Loucy (cell line): ENCODE measurements around the gene TNNI3.
"Not testable (repeated sequence)": the region's sequence is repeated elsewhere in the genome, so short reads cannot be mapped to it uniquely, and the experiment has no call there.

Experiments
- H2AFZ ChIP-seq: fragments of 200-600 bp; sonication (generic); 2 replicates; pipeline ENCODE4 v1.6.0; 2016; ENCODE audit warnings: antibody characterized with exemption, mild to moderate bottlenecking, low read length, moderate library complexity
- H3F3A ChIP-seq: fragments of 200-600 bp; 2 replicates; pipeline ENCODE4 v1.6.0; 2016; ENCODE audit warnings: antibody characterized with exemption, low read depth, mild to moderate bottlenecking
- H3K27me3 ChIP-seq: fragments of 200-600 bp; sonication (generic); 2 replicates; pipeline ENCODE4 v1.6.1; 2014; ENCODE audit warnings: low read length, mild to moderate bottlenecking; ENCODE audit not compliant: insufficient read depth, poor library complexity, severe bottlenecking
- H3K36me3 ChIP-seq: fragments of 200-600 bp; sonication (generic); 2 replicates; pipeline ENCODE4 v1.6.1; 2016; ENCODE audit warnings: low read length; ENCODE audit not compliant: insufficient read depth
- H3K4me1 ChIP-seq: fragments of 200-600 bp; sonication (generic); 2 replicates; pipeline ENCODE4 v1.5.1; 2014; ENCODE audit warnings: low read length, mild to moderate bottlenecking; ENCODE audit not compliant: insufficient read depth, poor library complexity, severe bottlenecking
- H3K4me2 ChIP-seq: fragments of 200-600 bp; sonication (generic); 2 replicates; pipeline ENCODE4 v1.6.0; 2014; ENCODE audit warnings: antibody characterized with exemption, low read length, low read depth, mild to moderate bottlenecking; ENCODE audit not compliant: poor library complexity, severe bottlenecking
- H3K4me3 ChIP-seq: fragments of 200-600 bp; sonication (generic); 2 replicates; pipeline ENCODE4 v1.5.1; 2014; ENCODE audit warnings: low read length, mild to moderate bottlenecking, mixed read lengths; ENCODE audit not compliant: poor library complexity, severe bottlenecking
- H3K79me2 ChIP-seq: fragments of 200-600 bp; sonication (generic); 2 replicates; pipeline ENCODE4 v1.6.1; 2014; ENCODE audit warnings: low read length; ENCODE audit not compliant: insufficient read depth
- H3K9ac ChIP-seq: fragments of 200-600 bp; sonication (generic); 2 replicates; pipeline ENCODE4 v1.6.0; 2014; ENCODE audit warnings: mild to moderate bottlenecking, low read depth, low read length, moderate library complexity; ENCODE audit not compliant: poor library complexity, severe bottlenecking
- H3K9me2 ChIP-seq: fragments of 200-600 bp; sonication (generic); replicated peaks from 2 replicates; pipeline ENCODE4 v1.6.1; 2016; ENCODE audit warnings: low read depth, low read length, mixed read lengths
- H3K9me3 ChIP-seq: fragments of 200-600 bp; sonication (generic); 2 replicates; pipeline ENCODE4 v1.6.1; 2014; ENCODE audit warnings: mild to moderate bottlenecking, antibody characterized with exemption, low read length, low read depth; ENCODE audit not compliant: insufficient read depth
- H4K20me1 ChIP-seq: fragments of 200-600 bp; sonication (generic); 2 replicates; pipeline ENCODE4 v1.6.0; 2014; ENCODE audit warnings: antibody characterized with exemption, low read length, mild to moderate bottlenecking; ENCODE audit not compliant: insufficient read depth, poor library complexity, severe bottlenecking
- EZH2phosphoT487 ChIP-seq: fragments of 200-600 bp; IDR thresholded peaks from 2 replicates; pipeline ENCODE4 v1.6.1; 2018; ENCODE audit warnings: antibody characterized with exemption, mild to moderate bottlenecking, moderate library complexity, borderline replicate concordance
- TF ChIP-seq, protein P1 (sequence below): fragments of 200-600 bp; sonication (generic); conservative IDR thresholded peaks from 2 replicates; pipeline ENCODE4 v1.5.1; 2014; ENCODE audit warnings: mild to moderate bottlenecking, antibody characterized with exemption, low read length

The TNNI3 gene

DNA sequence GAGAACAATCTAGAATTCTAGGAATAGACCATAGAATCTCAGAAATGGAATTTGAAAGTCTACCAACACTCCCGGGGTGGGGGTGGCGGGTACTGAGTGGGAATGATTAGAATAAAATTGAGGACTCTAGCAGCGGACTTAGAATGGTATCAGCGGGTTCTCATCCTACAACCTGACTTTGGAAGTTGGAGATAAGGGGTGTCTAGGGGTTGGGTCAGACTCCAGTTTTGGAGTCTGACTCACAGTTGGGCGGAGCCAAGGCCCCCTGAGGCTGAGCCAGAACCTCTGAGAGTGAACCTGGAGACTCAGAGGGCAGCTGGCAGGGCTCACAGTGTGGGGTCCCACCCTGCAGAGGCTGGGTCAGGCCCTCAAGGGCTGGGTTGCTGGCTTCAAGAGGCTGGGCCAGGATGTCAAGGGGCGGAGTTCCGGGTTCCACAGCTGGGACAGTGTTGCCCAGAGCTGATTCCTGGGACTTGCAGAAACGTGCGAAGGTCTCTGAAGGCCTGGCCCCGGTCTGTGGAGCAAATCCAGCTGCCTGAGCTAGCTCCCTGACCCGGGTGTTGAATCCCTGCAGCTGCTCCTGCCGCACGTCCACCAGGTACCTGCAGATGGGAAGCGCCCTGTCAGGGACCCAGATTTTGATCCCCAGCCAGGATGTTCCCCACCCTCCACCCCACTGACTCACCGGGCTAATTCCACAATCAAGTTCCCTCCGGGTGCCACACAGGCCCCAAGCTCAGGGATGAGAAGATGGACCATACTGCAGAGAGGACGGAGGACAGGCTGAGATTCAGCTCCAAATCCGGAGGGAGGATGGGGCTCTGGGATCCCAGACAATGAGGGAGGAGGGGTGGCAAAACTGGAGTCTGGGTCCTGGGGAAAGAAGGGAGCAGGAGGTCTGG, 1.6 kb upstream of the TNNI3 start:
- H4K20me1 ChIP-seq, result no peaks in the 10 kb centered on the region
- no peaks in the 10 kb centered on the region for H3K27me3 ChIP-seq
- no peak overlapping the region for H3K9ac ChIP-seq
- H3K9me2 ChIP-seq, result no peaks in the 10 kb centered on the region
- H3F3A ChIP-seq, result no peaks in the 10 kb centered on the region
- no peak overlapping the region for H3K4me3 ChIP-seq
- TF ChIP-seq EZH2phosphoT487, result no peak
- TF ChIP-seq, protein P1, sequence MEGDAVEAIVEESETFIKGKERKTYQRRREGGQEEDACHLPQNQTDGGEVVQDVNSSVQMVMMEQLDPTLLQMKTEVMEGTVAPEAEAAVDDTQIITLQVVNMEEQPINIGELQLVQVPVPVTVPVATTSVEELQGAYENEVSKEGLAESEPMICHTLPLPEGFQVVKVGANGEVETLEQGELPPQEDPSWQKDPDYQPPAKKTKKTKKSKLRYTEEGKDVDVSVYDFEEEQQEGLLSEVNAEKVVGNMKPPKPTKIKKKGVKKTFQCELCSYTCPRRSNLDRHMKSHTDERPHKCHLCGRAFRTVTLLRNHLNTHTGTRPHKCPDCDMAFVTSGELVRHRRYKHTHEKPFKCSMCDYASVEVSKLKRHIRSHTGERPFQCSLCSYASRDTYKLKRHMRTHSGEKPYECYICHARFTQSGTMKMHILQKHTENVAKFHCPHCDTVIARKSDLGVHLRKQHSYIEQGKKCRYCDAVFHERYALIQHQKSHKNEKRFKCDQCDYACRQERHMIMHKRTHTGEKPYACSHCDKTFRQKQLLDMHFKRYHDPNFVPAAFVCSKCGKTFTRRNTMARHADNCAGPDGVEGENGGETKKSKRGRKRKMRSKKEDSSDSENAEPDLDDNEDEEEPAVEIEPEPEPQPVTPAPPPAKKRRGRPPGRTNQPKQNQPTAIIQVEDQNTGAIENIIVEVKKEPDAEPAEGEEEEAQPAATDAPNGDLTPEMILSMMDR, result no peak
- no peak overlapping the region for H2AFZ ChIP-seq
- H3K9me3 ChIP-seq, result no peaks in the 10 kb centered on the region
- H3K79me2 ChIP-seq, result no peaks in the 10 kb centered on the region
- H3K4me1 ChIP-seq, result peaks cover 1% of the 10 kb centered on the region
- H3K4me2 ChIP-seq, result no peak overlapping the region
- H3K36me3 ChIP-seq, result no peaks in the 10 kb centered on the region

DNA sequence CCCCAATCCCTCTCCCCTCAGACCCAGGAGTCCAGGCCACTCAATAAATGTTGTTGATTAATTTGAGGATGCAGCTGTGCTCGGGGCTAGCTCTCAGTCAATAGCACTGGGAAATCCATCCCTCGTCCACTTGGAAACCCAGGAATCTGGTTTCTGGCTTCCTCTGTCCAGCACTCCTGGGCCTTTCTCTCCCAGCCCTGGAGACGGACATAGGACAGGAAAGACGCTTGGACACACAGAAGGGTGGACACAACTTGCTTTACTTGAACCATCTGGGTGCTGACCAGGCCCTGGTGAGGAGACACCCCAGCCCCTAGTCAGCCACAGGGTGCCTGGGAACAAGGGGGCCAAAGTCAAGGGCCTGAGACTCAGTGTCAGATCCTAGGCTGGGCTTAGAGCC, 891 bp upstream of the TNNI3 start:
- TF ChIP-seq EZH2phosphoT487, result no peak
- TF ChIP-seq, protein P1, result no peak
- peaks cover 5% of the 10 kb centered on the region; the same call in 1 of the 2 replicates for H3F3A ChIP-seq
- H3K4me2 ChIP-seq, result no peak overlapping the region
- no peaks in the 10 kb centered on the region for H3K9me3 ChIP-seq
- H3K9ac ChIP-seq, result no peak overlapping the region
- H2AFZ ChIP-seq, result no peak overlapping the region
- peaks cover 8% of the 10 kb centered on the region for H3K4me1 ChIP-seq
- H4K20me1 ChIP-seq, result no peaks in the 10 kb centered on the region
- no peaks in the 10 kb centered on the region for H3K9me2 ChIP-seq
- no peak overlapping the region for H3K4me3 ChIP-seq
- H3K79me2 ChIP-seq, result no peaks in the 10 kb centered on the region
- no peaks in the 10 kb centered on the region for H3K36me3 ChIP-seq
- H3K27me3 ChIP-seq, result no peaks in the 10 kb centered on the region

DNA sequence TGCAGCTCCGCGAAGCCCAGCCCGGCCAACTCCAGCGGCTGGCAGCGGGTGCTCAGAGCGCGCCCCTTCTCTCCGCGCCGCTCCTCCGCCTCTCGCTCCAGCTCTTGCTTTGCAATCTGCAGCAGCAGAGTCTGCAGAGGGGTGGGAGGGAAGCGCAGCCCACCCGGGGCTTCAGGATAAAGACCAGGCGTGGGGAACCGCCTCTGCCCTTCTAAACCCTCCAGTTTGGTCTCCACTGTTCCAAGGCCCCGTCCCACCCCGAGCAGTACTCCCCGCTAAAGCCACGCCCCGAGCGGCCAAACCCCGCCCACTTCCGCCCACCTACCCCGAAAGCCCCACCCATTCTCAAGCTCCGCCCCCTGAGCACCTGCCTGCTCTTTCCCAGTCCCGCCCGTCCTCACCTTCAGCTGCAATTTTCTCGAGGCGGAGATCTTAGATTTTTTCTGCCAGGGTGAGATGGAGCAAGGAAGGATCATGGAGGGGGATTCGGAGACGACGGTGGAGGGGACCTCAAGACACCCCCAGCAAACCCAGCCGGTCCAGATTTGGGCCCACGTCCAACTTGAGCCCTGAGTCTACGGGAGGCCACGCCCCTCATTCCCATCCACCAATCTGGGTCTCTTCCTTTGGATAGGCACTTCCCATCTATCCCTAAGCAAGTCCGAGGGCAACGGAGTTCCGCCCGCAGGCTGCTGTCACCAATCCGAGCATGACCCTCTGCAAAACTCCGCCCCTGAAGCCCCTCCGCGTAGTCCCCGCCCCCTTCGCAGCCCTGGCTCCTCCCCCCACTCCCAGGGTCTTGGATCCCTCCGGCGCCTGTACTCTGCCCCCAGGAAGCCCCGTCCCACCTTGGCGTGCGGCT, 1.1 kb downstream of the TNNI3 start:
- Histone ChIP-seq H3K36me3 (no peaks in the 10 kb centered on the region), H4K20me1 (no peaks in the 10 kb centered on the region), H3K4me2 (no peak overlapping the region), H3K9me3 (no peaks in the 10 kb centered on the region), H3K9me2 (no peaks in the 10 kb centered on the region), H3K9ac (no peak overlapping the region), H3K79me2 (no peaks in the 10 kb centered on the region), H3F3A (peaks cover 9% of the 10 kb centered on the region), H2AFZ (no peak overlapping the region), H3K4me1 (peaks cover 21% of the 10 kb centered on the region), H3K4me3 (no peak overlapping the region), H3K27me3 (no peaks in the 10 kb centered on the region)
- TF ChIP-seq, protein P1, result no peak
- no peak for TF ChIP-seq EZH2phosphoT487

DNA sequence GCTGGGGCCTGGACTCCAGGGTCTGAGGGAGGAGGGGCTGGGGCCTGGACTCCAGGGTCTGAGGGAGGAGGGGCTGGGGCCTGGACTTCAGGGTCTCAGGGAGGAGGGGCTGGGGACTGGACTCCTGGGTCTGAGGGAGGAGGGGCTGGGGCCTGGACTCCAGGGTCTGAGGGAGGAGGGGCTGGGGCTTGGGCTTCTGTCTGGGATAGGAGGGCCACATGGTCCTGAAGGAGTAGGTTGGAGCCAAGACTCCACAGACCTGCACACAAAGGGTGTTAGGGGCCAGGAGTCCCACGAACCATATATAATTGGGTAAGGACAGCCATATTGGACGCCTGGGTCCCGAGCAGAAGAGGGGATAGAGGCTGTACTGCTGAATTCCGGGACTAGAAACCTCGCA, 1.7 kb downstream of the TNNI3 start:
- not testable (repeated sequence) for H3K9me2 ChIP-seq, H3K36me3 ChIP-seq, H3K79me2 ChIP-seq, H2AFZ ChIP-seq, H3K4me3 ChIP-seq, H3K9me3 ChIP-seq, H4K20me1 ChIP-seq, H3K9ac ChIP-seq, H3K27me3 ChIP-seq, H3K4me2 ChIP-seq
- Histone ChIP-seq H3F3A (peaks cover 12% of the 10 kb centered on the region), H3K4me1 (peaks cover 22% of the 10 kb centered on the region)
